Measurements from ENCODE around the gene RGS6.

The RGS6 gene

GRCh38 chr14:72182708-72183432, 250.6 kb downstream of the RGS6 start:
- Histone ChIP-seq H3K4me3 (ENCODE audit: insufficient read depth in 1 of 2, low read depth in 1 of 2, low read length in 2 of 2) (no peak overlapping the region), H2AK5ac (ENCODE audit: low read length, severe bottlenecking) (no peak overlapping the region), H2BK15ac (ENCODE audit: low read depth, poor library complexity, severe bottlenecking) (no peak overlapping the region), H3K14ac (ENCODE audit: low read length in 2 of 2) (no peak overlapping the region), H2BK12ac (ENCODE audit: low read length in 2 of 2) (no peak overlapping the region), H3K36me3 (ENCODE audit: control insufficient read depth in 1 of 2, insufficient read depth in 2 of 2, low read depth in 1 of 2, low read length in 2 of 2) (no peaks in the 10 kb centered on the region), H2BK120ac (ENCODE audit: low read depth, low read length) (no peak overlapping the region), H4K91ac (ENCODE audit: low read length) (no peak overlapping the region), H3K9ac (ENCODE audit: low read length) (no peak overlapping the region), H2BK5ac (ENCODE audit: low read depth, low read length, poor library complexity, severe bottlenecking) (no peak overlapping the region), H3K4me1 (ENCODE audit: control insufficient read depth, insufficient read depth, low read depth, low read length) (no peaks in the 10 kb centered on the region), H3K18ac (ENCODE audit: low read depth in 1 of 2, low read length in 2 of 2) (no peak overlapping the region), H4K8ac (ENCODE audit: low read length) (no peak overlapping the region), H3K23ac (ENCODE audit: low read length in 2 of 2) (no peak overlapping the region), H3K27me3 (ENCODE audit: control insufficient read depth in 1 of 2, insufficient read depth in 1 of 2, low read length in 2 of 2) (no peaks in the 10 kb centered on the region), H3K4ac (ENCODE audit: low read depth in 1 of 2, low read length in 2 of 2) (no peak overlapping the region), H3K27ac (ENCODE audit: low read length, poor library complexity, severe bottlenecking) (no peak overlapping the region), H3K79me1 (replicated peaks; ENCODE audit: low read length, poor library complexity, severe bottlenecking) (no peaks in the 10 kb centered on the region), H2AFZ (ENCODE audit: low read depth, low read length) (no peak overlapping the region), H3K4me2 (ENCODE audit: low read length, poor library complexity, severe bottlenecking) (no peak overlapping the region), H3K9me3 (ENCODE audit: control insufficient read depth, low read length) (peaks cover 11% of the 10 kb centered on the region)
- DNase-seq, result no peak
- WGBS, result 16% methylated on average over 1 of the region's 4 CpGs

- DNase-seq, result no peak
- H4K91ac ChIP-seq (ENCODE audit: low read length), result no peak overlapping the region
- H3K4me1 ChIP-seq (ENCODE audit: control insufficient read depth, insufficient read depth, low read depth, low read length), result no peaks in the 10 kb centered on the region
- H3K9ac ChIP-seq (ENCODE audit: low read length), result no peak overlapping the region
- H3K9me3 ChIP-seq (ENCODE audit: control insufficient read depth, low read length), result peaks cover 6% of the 10 kb centered on the region
- H3K79me1 ChIP-seq (replicated peaks; ENCODE audit: low read length, poor library complexity, severe bottlenecking), result no peaks in the 10 kb centered on the region
- H3K4ac ChIP-seq (ENCODE audit: low read depth in 1 of 2, low read length in 2 of 2), result no peak overlapping the region
- H2AFZ ChIP-seq (ENCODE audit: low read depth, low read length), result no peak overlapping the region
- no peaks in the 10 kb centered on the region for H3K27me3 ChIP-seq (ENCODE audit: control insufficient read depth in 1 of 2, insufficient read depth in 1 of 2, low read length in 2 of 2)
- H3K14ac ChIP-seq (ENCODE audit: low read length in 2 of 2), result no peak overlapping the region
- no peak overlapping the region for H3K18ac ChIP-seq (ENCODE audit: low read depth in 1 of 2, low read length in 2 of 2)
- H2BK5ac ChIP-seq (ENCODE audit: low read depth, low read length, poor library complexity, severe bottlenecking), result no peak overlapping the region
- no peak overlapping the region for H3K4me3 ChIP-seq (ENCODE audit: insufficient read depth in 1 of 2, low read depth in 1 of 2, low read length in 2 of 2)
- H3K36me3 ChIP-seq (ENCODE audit: control insufficient read depth in 1 of 2, insufficient read depth in 2 of 2, low read depth in 1 of 2, low read length in 2 of 2), result no peaks in the 10 kb centered on the region
- no peak overlapping the region for H3K4me2 ChIP-seq (ENCODE audit: low read length, poor library complexity, severe bottlenecking)
- no peak overlapping the region for H2BK15ac ChIP-seq (ENCODE audit: low read depth, poor library complexity, severe bottlenecking)
- no peak overlapping the region for H3K23ac ChIP-seq (ENCODE audit: low read length in 2 of 2)
- H2BK120ac ChIP-seq (ENCODE audit: low read depth, low read length), result no peak overlapping the region
- no peak overlapping the region for H2BK12ac ChIP-seq (ENCODE audit: low read length in 2 of 2)
- 33% methylated on average over 1 of the region's 2 CpGs for WGBS
- no peak overlapping the region for H3K27ac ChIP-seq (ENCODE audit: low read length, poor library complexity, severe bottlenecking)
- H4K8ac ChIP-seq (ENCODE audit: low read length), result no peak overlapping the region
- H2AK5ac ChIP-seq (ENCODE audit: low read length, severe bottlenecking), result no peak overlapping the region
These were observed 251.4 kb downstream of the RGS6 start for GRCh38 chr14:72183631-72184030.

- Histone ChIP-seq H2BK120ac (ENCODE audit: low read depth, low read length) (no peak overlapping the region), H3K27ac (ENCODE audit: low read length, poor library complexity, severe bottlenecking) (no peak overlapping the region), H2AFZ (ENCODE audit: low read depth, low read length) (no peak overlapping the region), H3K4me1 (ENCODE audit: control insufficient read depth, insufficient read depth, low read depth, low read length) (no peaks in the 10 kb centered on the region), H3K79me1 (replicated peaks; ENCODE audit: low read length, poor library complexity, severe bottlenecking) (no peaks in the 10 kb centered on the region), H2BK12ac (ENCODE audit: low read length in 2 of 2) (no peak overlapping the region), H3K14ac (ENCODE audit: low read length in 2 of 2) (no peak overlapping the region), H3K36me3 (ENCODE audit: control insufficient read depth in 1 of 2, insufficient read depth in 2 of 2, low read depth in 1 of 2, low read length in 2 of 2) (no peaks in the 10 kb centered on the region), H3K9me3 (ENCODE audit: control insufficient read depth, low read length) (no peaks in the 10 kb centered on the region), H2BK5ac (ENCODE audit: low read depth, low read length, poor library complexity, severe bottlenecking) (no peak overlapping the region), H3K23ac (ENCODE audit: low read length in 2 of 2) (no peak overlapping the region), H3K9ac (ENCODE audit: low read length) (no peak overlapping the region), H3K27me3 (ENCODE audit: control insufficient read depth in 1 of 2, insufficient read depth in 1 of 2, low read length in 2 of 2) (no peaks in the 10 kb centered on the region), H3K4me2 (ENCODE audit: low read length, poor library complexity, severe bottlenecking) (no peak overlapping the region), H3K4me3 (ENCODE audit: insufficient read depth in 1 of 2, low read depth in 1 of 2, low read length in 2 of 2) (no peak overlapping the region), H2BK15ac (ENCODE audit: low read depth, poor library complexity, severe bottlenecking) (no peak overlapping the region), H2AK5ac (ENCODE audit: low read length, severe bottlenecking) (no peak overlapping the region), H3K4ac (ENCODE audit: low read depth in 1 of 2, low read length in 2 of 2) (no peak overlapping the region), H3K18ac (ENCODE audit: low read depth in 1 of 2, low read length in 2 of 2) (no peak overlapping the region), H4K8ac (ENCODE audit: low read length) (no peak overlapping the region), H4K91ac (ENCODE audit: low read length) (no peak overlapping the region)
- WGBS, result 21% methylated on average over 3 of the region's 3 CpGs
- no peak for DNase-seq
These were observed 254.3 kb downstream of the RGS6 start for GRCh38 chr14:72186523-72186922.

GRCh38 chr14:72196237-72197015, 264.2 kb downstream of the RGS6 start:
- H3K27me3 ChIP-seq (ENCODE audit: control insufficient read depth in 1 of 2, insufficient read depth in 1 of 2, low read length in 2 of 2), result no peaks in the 10 kb centered on the region
- no peak overlapping the region for H3K9ac ChIP-seq (ENCODE audit: low read length)
- no peak overlapping the region for H2AFZ ChIP-seq (ENCODE audit: low read depth, low read length)
- H2BK15ac ChIP-seq (ENCODE audit: low read depth, poor library complexity, severe bottlenecking), result no peak overlapping the region
- no peak overlapping the region for H2BK5ac ChIP-seq (ENCODE audit: low read depth, low read length, poor library complexity, severe bottlenecking)
- no peak overlapping the region for H3K18ac ChIP-seq (ENCODE audit: low read depth in 1 of 2, low read length in 2 of 2)
- WGBS, result 46% methylated on average over 4 of the region's 4 CpGs
- no peak overlapping the region for H2AK5ac ChIP-seq (ENCODE audit: low read length, severe bottlenecking)
- no peaks in the 10 kb centered on the region for H3K36me3 ChIP-seq (ENCODE audit: control insufficient read depth in 1 of 2, insufficient read depth in 2 of 2, low read depth in 1 of 2, low read length in 2 of 2)
- no peak overlapping the region for H2BK120ac ChIP-seq (ENCODE audit: low read depth, low read length)
- H3K14ac ChIP-seq (ENCODE audit: low read length in 2 of 2), result no peak overlapping the region
- no peak overlapping the region for H3K27ac ChIP-seq (ENCODE audit: low read length, poor library complexity, severe bottlenecking)
- no peak overlapping the region for H3K23ac ChIP-seq (ENCODE audit: low read length in 2 of 2)
- H2BK12ac ChIP-seq (ENCODE audit: low read length in 2 of 2), result no peak overlapping the region
- H3K4ac ChIP-seq (ENCODE audit: low read depth in 1 of 2, low read length in 2 of 2), result no peak overlapping the region
- no peak overlapping the region for H3K4me2 ChIP-seq (ENCODE audit: low read length, poor library complexity, severe bottlenecking)
- H4K8ac ChIP-seq (ENCODE audit: low read length), result no peak overlapping the region
- H3K4me1 ChIP-seq (ENCODE audit: control insufficient read depth, insufficient read depth, low read depth, low read length), result no peaks in the 10 kb centered on the region
- DNase-seq, result no peak
- H3K4me3 ChIP-seq (ENCODE audit: insufficient read depth in 1 of 2, low read depth in 1 of 2, low read length in 2 of 2), result no peak overlapping the region
- H3K79me1 ChIP-seq (replicated peaks; ENCODE audit: low read length, poor library complexity, severe bottlenecking), result no peaks in the 10 kb centered on the region
- no peak overlapping the region for H4K91ac ChIP-seq (ENCODE audit: low read length)
- no peaks in the 10 kb centered on the region for H3K9me3 ChIP-seq (ENCODE audit: control insufficient read depth, low read length)
